GM23338 (cell line): ENCODE measurements around the gene TMEM252. TPM values are rescaled to one million over a fixed set of nuclear protein-coding genes. Genes with fewer than 3 reads are reported as not detected.

Experiments
- ATAC-seq: fragments of 200-7000 bp; cut with Tn5 transposase; 3 replicates; pipeline ENCODE4 v1.9.1; 2020
- DNase-seq: peaks from one replicate; pipeline ENCODE4 v3.0.0-alpha.2; 2015; ENCODE audit warnings: low spot score
- H2AFZ ChIP-seq: fragments of 200-600 bp; sonication (generic); 2 replicates; pipeline ENCODE4 v1.8.0; 2016; ENCODE audit warnings: antibody characterized with exemption, mild to moderate bottlenecking, moderate library complexity
- H3F3A ChIP-seq: fragments of 200-600 bp; sonication (generic); replicated peaks from 2 replicates; pipeline ENCODE4 v1.8.0; 2017; ENCODE audit warnings: antibody characterized with exemption, mixed run types, low read depth
- H3K27ac ChIP-seq: fragments of 200-600 bp; sonication (generic); 2 replicates; pipeline ENCODE4 v1.6.1; 2016; ENCODE audit warnings: low read depth
- H3K27me3 ChIP-seq: fragments of 200-600 bp; sonication (generic); 2 replicates; pipeline ENCODE4 v1.8.0; 2016; ENCODE audit warnings: mild to moderate bottlenecking, mixed run types, moderate library complexity; ENCODE audit not compliant: insufficient read depth
- H3K36me3 ChIP-seq: fragments of 200-600 bp; sonication (generic); 2 replicates; pipeline ENCODE4 v1.8.0; 2016; ENCODE audit warnings: mild to moderate bottlenecking; ENCODE audit not compliant: insufficient read depth
- H3K4me1 ChIP-seq: fragments of 200-600 bp; sonication (generic); 2 replicates; pipeline ENCODE4 v1.8.0; 2016; ENCODE audit warnings: mild to moderate bottlenecking, moderate library complexity; ENCODE audit not compliant: insufficient read depth
- H3K4me2 ChIP-seq: fragments of 200-600 bp; sonication (generic); 2 replicates; pipeline ENCODE4 v1.7.1; 2017; ENCODE audit warnings: mixed run types
- H3K4me3 ChIP-seq: fragments of 200-600 bp; sonication (generic); 2 replicates; pipeline ENCODE4 v1.6.1; 2016; ENCODE audit warnings: mixed run types
- H3K79me2 ChIP-seq: fragments of 200-600 bp; sonication (generic); replicated peaks from 2 replicates; pipeline ENCODE4 v1.8.0; 2017; ENCODE audit warnings: mild to moderate bottlenecking; ENCODE audit not compliant: insufficient read depth
- H3K9me2 ChIP-seq: fragments of 200-600 bp; sonication (generic); 2 replicates; pipeline ENCODE4 v1.8.0; 2017; ENCODE audit not compliant: insufficient read depth
- H4K20me1 ChIP-seq: fragments of 200-600 bp; sonication (generic); replicated peaks from 2 replicates; pipeline ENCODE4 v1.8.0; 2017; ENCODE audit warnings: mild to moderate bottlenecking; ENCODE audit not compliant: insufficient read depth
- H3K27ac Mint-ChIP-seq: 2 replicates; pipeline ENCODE4 v1.8.0; 2020; ENCODE audit warnings: inconsistent platforms, mild to moderate bottlenecking, moderate library complexity, mixed read lengths
- H3K27me3 Mint-ChIP-seq: 3 replicates; pipeline ENCODE4 v1.8.0; 2022; ENCODE audit warnings: low read depth, mild to moderate bottlenecking, moderate library complexity, mixed read lengths, inconsistent platforms; ENCODE audit not compliant: insufficient read depth, poor library complexity
- H3K36me3 Mint-ChIP-seq: 3 replicates; pipeline ENCODE4 v1.8.0; 2021; ENCODE audit warnings: low read depth, mild to moderate bottlenecking, inconsistent platforms, moderate library complexity, mixed read lengths
- H3K4me1 Mint-ChIP-seq: 3 replicates; pipeline ENCODE4 v1.8.0; 2020; ENCODE audit warnings: mild to moderate bottlenecking, inconsistent platforms, mixed read lengths
- H3K4me3 Mint-ChIP-seq: 3 replicates; pipeline ENCODE4 v1.8.0; 2021; ENCODE audit warnings: moderate library complexity, mild to moderate bottlenecking, inconsistent platforms, mixed read lengths
- H3K9me3 Mint-ChIP-seq: 3 replicates; pipeline ENCODE4 v1.8.0; 2020; ENCODE audit warnings: moderate library complexity, mild to moderate bottlenecking, inconsistent platforms, mixed read lengths
- CREB1 ChIP-seq: fragments of 250-450 bp; sonication (Bioruptor Pico); IDR thresholded peaks from 2 replicates; pipeline ENCODE4 v1.5.0; 2020; ENCODE audit warnings: low read depth, mild to moderate bottlenecking, moderate library complexity
- ETS1 ChIP-seq: IDR thresholded peaks from 2 replicates; pipeline ENCODE4 v1.6.1; 2016; ENCODE audit warnings: antibody characterized with exemption
- EZH2 ChIP-seq: fragments of 200-600 bp; sonication (generic); IDR thresholded peaks from one replicate; pipeline ENCODE4 v1.8.0; 2017; ENCODE audit warnings: antibody characterized with exemption, mild to moderate bottlenecking, low read depth; ENCODE audit not compliant: unreplicated experiment
- EZH2phosphoT487 ChIP-seq: fragments of 200-600 bp; sonication (generic); IDR thresholded peaks from one replicate; pipeline ENCODE4 v1.8.1; 2018; ENCODE audit warnings: antibody characterized with exemption; ENCODE audit not compliant: unreplicated experiment
- JUNB ChIP-seq: IDR thresholded peaks from one replicate; pipeline ENCODE4 v1.6.1; 2016; ENCODE audit warnings: antibody characterized with exemption; ENCODE audit not compliant: unreplicated experiment
- NANOG ChIP-seq: IDR thresholded peaks from 2 replicates; pipeline ENCODE4 v1.6.1; 2016; ENCODE audit warnings: antibody characterized with exemption, borderline replicate concordance
- POLR2AphosphoS5 ChIP-seq: IDR thresholded peaks from 2 replicates; pipeline ENCODE4 v1.6.1; 2016; ENCODE audit warnings: antibody characterized with exemption, low read depth
- REST ChIP-seq: IDR thresholded peaks from one replicate; pipeline ENCODE4 v1.6.1; 2018; ENCODE audit warnings: antibody characterized with exemption; ENCODE audit not compliant: unreplicated experiment
- STAT1 ChIP-seq: IDR thresholded peaks from one replicate; pipeline ENCODE4 v1.6.1; 2016; ENCODE audit warnings: antibody characterized with exemption; ENCODE audit not compliant: unreplicated experiment
- ZNF114 ChIP-seq: fragments of 250-450 bp; sonication (Bioruptor Pico); IDR thresholded peaks from 2 replicates; pipeline ENCODE4 v1.5.0; 2020; ENCODE audit warnings: mild to moderate bottlenecking, moderate library complexity
- ZNF331 ChIP-seq: fragments of 250-450 bp; sonication (Bioruptor Pico); IDR thresholded peaks from 2 replicates; pipeline ENCODE4 v1.5.0; 2020; ENCODE audit warnings: low read depth, mild to moderate bottlenecking, moderate library complexity
- polyA plus RNA-seq: library from polyadenylated mRNA; unstranded; fragments of >200 nt; fragmentation: Nextera tagmentation; extraction: Ambion mirVana; gene quantifications from 2 replicates; pipeline ENCODE4 v1.2.1, GENCODE V29; 2016
- total RNA-seq: library from RNA; depleted of rRNA; stranded (reverse); fragments of >200 nt; shearing (Covaris generic); gene quantifications from 2 replicates; pipeline ENCODE4 v1.2.3, GENCODE V29; 2014

TMEM252 gene
- total and polyA plus RNA-seq, 2 experiments from 2014 or later, result not detected

GRCh38 chr9:68495247-68495646 lies 45.4 kb downstream of the TMEM252 start (continued):
- no peak for TF ChIP-seq REST
- TF ChIP-seq NANOG, result no peak
- no peak for TF ChIP-seq ZNF114
- TF ChIP-seq EZH2, result no peak
- no peak for TF ChIP-seq JUNB
- no peak for TF ChIP-seq CREB1 (CRISPR knock-in tag)
- TF ChIP-seq EZH2phosphoT487, result no peak
- no peak for TF ChIP-seq ZNF331 (CRISPR knock-in tag)
- no peak for TF ChIP-seq STAT1
- no peak for TF ChIP-seq ETS1

- no peaks in the 10 kb centered on the region for H4K20me1 ChIP-seq
- no peaks in the 10 kb centered on the region for H3K36me3 Mint-ChIP-seq
- no peak overlapping the region for H3K27ac ChIP-seq
- H3K36me3 ChIP-seq, result no peaks in the 10 kb centered on the region
- H3K4me1 ChIP-seq, result no peaks in the 10 kb centered on the region
- H2AFZ ChIP-seq, result no peak overlapping the region
- no peak overlapping the region for H3K27ac Mint-ChIP-seq
- no peaks in the 10 kb centered on the region for H3K4me1 Mint-ChIP-seq
- ATAC-seq (no peak), DNase-seq (no peak)
- H3K9me2 ChIP-seq, result no peaks in the 10 kb centered on the region
- H3K79me2 ChIP-seq, result no peaks in the 10 kb centered on the region
- no peaks in the 10 kb centered on the region for H3K9me3 Mint-ChIP-seq
- no peak for TF ChIP-seq JUNB
- H3K27me3 Mint-ChIP-seq, result peaks cover 14% of the 10 kb centered on the region
- no peak overlapping the region for H3K4me2 ChIP-seq
- no peak overlapping the region for H3K4me3 Mint-ChIP-seq
- peaks cover 79% of the 10 kb centered on the region for H3K27me3 ChIP-seq
- H3F3A ChIP-seq, result no peaks in the 10 kb centered on the region
- H3K4me3 ChIP-seq, result no peak overlapping the region
Observed at GRCh38 chr9:68493958-68494577, 46.6 kb downstream of the TMEM252 start.

GRCh38 chr9:68493541-68493940 lies 47.1 kb downstream of the TMEM252 start:
- no peak overlapping the region for H3K4me2 ChIP-seq
- H3K27ac ChIP-seq, result no peak overlapping the region

More at GRCh38 chr9:68493541-68493940, 47.1 kb downstream of the TMEM252 start:
- H3K27ac Mint-ChIP-seq, result no peak overlapping the region
- ATAC-seq (no peak), DNase-seq (no peak)
- H3F3A ChIP-seq, result no peaks in the 10 kb centered on the region
- H3K9me3 Mint-ChIP-seq, result no peaks in the 10 kb centered on the region
- H3K4me3 ChIP-seq, result no peak overlapping the region
- H3K36me3 Mint-ChIP-seq, result no peaks in the 10 kb centered on the region
- H3K4me1 Mint-ChIP-seq, result no peaks in the 10 kb centered on the region
- no peaks in the 10 kb centered on the region for H3K36me3 ChIP-seq
- no peak overlapping the region for H2AFZ ChIP-seq
- H3K27me3 Mint-ChIP-seq, result peaks cover 14% of the 10 kb centered on the region
- H3K9me2 ChIP-seq, result no peaks in the 10 kb centered on the region
- no peaks in the 10 kb centered on the region for H3K79me2 ChIP-seq
- H4K20me1 ChIP-seq, result no peaks in the 10 kb centered on the region
- no peaks in the 10 kb centered on the region for H3K4me1 ChIP-seq
- no peak overlapping the region for H3K4me3 Mint-ChIP-seq
- peaks cover 79% of the 10 kb centered on the region for H3K27me3 ChIP-seq
- TF ChIP-seq REST (no peak), ZNF331 (CRISPR knock-in tag) (no peak), POLR2AphosphoS5 (no peak), ZNF114 (no peak), EZH2phosphoT487 (no peak), EZH2 (no peak)
